Epithelial cell of proximal tubule (primary cell): ENCODE results near the gene B3GALNT1. TPM values are rescaled to one million over a fixed set of nuclear protein-coding genes. Genes with fewer than 3 reads are reported as not detected.
A peak's percentile ranks its signal among the peaks of the same experiment; 100 is the strongest.
"Not testable (repeated sequence)": the region's sequence is repeated elsewhere in the genome, so short reads cannot be mapped to it uniquely, and the experiment has no call there.

ENCODE experiments used
- DNase-seq: peaks from one replicate; pipeline ENCODE4 v3.0.0-alpha.2; 2011; ENCODE audit warnings: low read depth
- H3K4me3 ChIP-seq: 2 replicates; pipeline ENCODE4 v1.5.1; 2011; ENCODE audit warnings: low read depth, mild to moderate bottlenecking, low read length
- CTCF ChIP-seq: conservative IDR thresholded peaks from 2 replicates; pipeline ENCODE4 v1.5.1; 2012; ENCODE audit warnings: low read depth, mild to moderate bottlenecking, low read length
- total RNA-seq: library from RNA; depleted of rRNA; stranded (reverse); fragments of >200 nt; gene quantifications from 2 replicates; pipeline ENCODE4 v1.2.3, GENCODE V29; 2015

The B3GALNT1 gene
- total RNA-seq, 1 donor from 2014 or later: 17.1 TPM

GRCh38 chr3:161051856-161052255, 53.3 kb downstream of the B3GALNT1 start:
- TF ChIP-seq CTCF: no peak
- DNase-seq: no peak
- H3K4me3 ChIP-seq: no peak overlapping the region

GRCh38 chr3:161050935-161051334, 54.2 kb downstream of the B3GALNT1 start:
- no peak for DNase-seq
- TF ChIP-seq CTCF: no peak
- H3K4me3 ChIP-seq: no peak overlapping the region

- no peak for TF ChIP-seq CTCF
- no peak for DNase-seq
- no peak overlapping the region for H3K4me3 ChIP-seq
Observed at GRCh38 chr3:161049683-161050248, 55.4 kb downstream of the B3GALNT1 start.

GRCh38 chr3:161043336-161044035, 61.7 kb downstream of the B3GALNT1 start:
- TF ChIP-seq CTCF: no peak
- no peak for DNase-seq
- no peak overlapping the region for H3K4me3 ChIP-seq

- H3K4me3 ChIP-seq: no peak overlapping the region
- TF ChIP-seq CTCF: no peak
- DNase-seq: peak; percentile 92
Observed at GRCh38 chr3:161042023-161042501, 63.1 kb downstream of the B3GALNT1 start.

- TF ChIP-seq CTCF: no peak
- DNase-seq: peak; percentile 18
- H3K4me3 ChIP-seq: no peak overlapping the region
Observed at GRCh38 chr3:161038725-161039124, 66.4 kb downstream of the B3GALNT1 start.

- no peak overlapping the region for H3K4me3 ChIP-seq
- DNase-seq: peak; percentile 47
- no peak for TF ChIP-seq CTCF
Observed at GRCh38 chr3:161035711-161036110, 69.4 kb downstream of the B3GALNT1 start.

GRCh38 chr3:161034913-161035550, 70.1 kb downstream of the B3GALNT1 start:
- not testable (repeated sequence) for H3K4me3 ChIP-seq, DNase-seq
